GM21423 (cell line): ENCODE data around the gene MME.

Experiments used
- ATAC-seq: cut with Tn5 transposase; IDR thresholded peaks from one replicate; pipeline ENCODE4 v1.9.1; 2021; ENCODE audit warnings: mild to moderate bottlenecking, moderate library complexity; ENCODE audit not compliant: unreplicated experiment

MME gene

GRCh38 chr3:155079746-155080487, at the start of gene MME:
MME (plus strand) TSS chr3:155080319; CDS start chr3:155084168, 3,849 bp downstream.
- no peak for ATAC-seq

GRCh38 chr3:155031186-155031585, 48.9 kb upstream of the MME start:
- no peak for ATAC-seq

- no peak for ATAC-seq
Measured at GRCh38 chr3:155032918-155033317, 47.2 kb upstream of the MME start.

- ATAC-seq: no peak
Measured at GRCh38 chr3:155034786-155035185, 45.3 kb upstream of the MME start.

- ATAC-seq: no peak
Measured at GRCh38 chr3:155035553-155035952, 44.6 kb upstream of the MME start.

GRCh38 chr3:155037508-155038202, 42.5 kb upstream of the MME start:
- no peak for ATAC-seq

- ATAC-seq: no peak
Measured at GRCh38 chr3:155038203-155038554, 41.9 kb upstream of the MME start.

- ATAC-seq: no peak
Measured at GRCh38 chr3:155046935-155047334, 33.2 kb upstream of the MME start.

- ATAC-seq: no peak
Measured at GRCh38 chr3:155047672-155048071, 32.4 kb upstream of the MME start.

- ATAC-seq: no peak
Measured at GRCh38 chr3:155049959-155050358, 30.2 kb upstream of the MME start.

- no peak for ATAC-seq
Measured at GRCh38 chr3:155052470-155052869, 27.6 kb upstream of the MME start.

- no peak for ATAC-seq
Measured at GRCh38 chr3:155053756-155054155, 26.4 kb upstream of the MME start.

- ATAC-seq: no peak
Measured at GRCh38 chr3:155064920-155065319, 15.2 kb upstream of the MME start.

- ATAC-seq: no peak
Measured at GRCh38 chr3:155065537-155065936, 14.6 kb upstream of the MME start.

GRCh38 chr3:155069729-155070128, 10.4 kb upstream of the MME start:
- ATAC-seq: no peak

GRCh38 chr3:155070316-155070715, 9.8 kb upstream of the MME start:
- ATAC-seq: no peak

GRCh38 chr3:155070932-155071387, 9.2 kb upstream of the MME start:
- no peak for ATAC-seq

- ATAC-seq: no peak
Measured at GRCh38 chr3:155075200-155075599, 4.9 kb upstream of the MME start.

- no peak for ATAC-seq
Measured at GRCh38 chr3:155076888-155077287, 3.2 kb upstream of the MME start.

GRCh38 chr3:155078711-155079467, 1.2 kb upstream of the MME start:
- ATAC-seq: no peak

GRCh38 chr3:155079468-155079745, 712 bp upstream of the MME start:
- ATAC-seq: no peak

GRCh38 chr3:155080692-155081091, 573 bp downstream of the MME start:
- no peak for ATAC-seq
